CD4-positive, alpha-beta T cell treated with Interleukin-21 for 1 hour (primary cell): ENCODE data around the gene IZUMO2.

ENCODE experiments used
- DNase-seq: peaks from one replicate; pipeline ENCODE4 v3.0.0-alpha.2; 2020

Gene IZUMO2

DNA sequence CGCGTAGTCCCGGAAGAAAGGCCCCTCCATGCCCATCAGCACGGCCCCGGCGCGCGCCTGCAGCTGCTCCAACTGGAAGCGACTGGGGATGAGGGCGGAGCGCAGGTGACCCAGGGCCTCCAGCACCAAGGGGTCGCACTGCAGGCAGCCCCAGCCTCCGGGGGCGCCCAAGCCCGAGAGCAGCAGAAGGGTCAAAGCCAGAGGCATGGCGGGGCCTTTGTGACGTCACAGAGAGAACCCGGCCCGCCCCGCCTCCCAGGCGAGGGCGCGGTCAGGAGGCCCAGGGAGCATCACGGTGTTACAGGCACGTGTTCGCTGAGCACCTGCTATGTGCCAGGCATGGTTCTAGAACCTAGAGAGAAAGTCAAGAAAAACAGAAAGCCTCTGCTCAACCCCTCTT lies at the start of gene IZUMO2:
TSS of gene IZUMO2 (minus strand) at position 294 of the 400 bp plus-strand sequence. CDS start at position 207, 87 bp downstream.
- DNase-seq, result no peak

DNA sequence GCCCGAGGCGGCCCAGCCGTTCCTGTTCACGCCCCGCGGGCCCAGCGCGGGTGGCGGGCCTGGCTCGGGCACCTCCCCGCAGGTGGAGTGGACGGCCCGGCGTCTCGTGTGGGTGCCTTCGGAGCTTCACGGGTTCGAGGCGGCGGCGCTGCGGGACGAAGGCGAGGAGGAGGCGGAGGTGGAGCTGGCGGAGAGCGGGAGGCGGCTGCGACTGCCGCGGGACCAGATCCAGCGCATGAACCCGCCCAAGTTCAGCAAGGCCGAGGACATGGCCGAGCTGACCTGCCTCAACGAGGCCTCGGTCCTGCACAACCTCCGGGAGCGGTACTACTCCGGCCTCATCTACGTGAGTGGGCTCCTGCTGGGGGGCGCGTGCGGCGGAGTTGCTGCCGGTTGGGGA lies 47.3 kb upstream of the IZUMO2 start:
- no peak for DNase-seq

- DNase-seq, result no peak
These were observed 46.0 kb upstream of the IZUMO2 start for GRCh38 chr19:50209131-50209530.

DNA sequence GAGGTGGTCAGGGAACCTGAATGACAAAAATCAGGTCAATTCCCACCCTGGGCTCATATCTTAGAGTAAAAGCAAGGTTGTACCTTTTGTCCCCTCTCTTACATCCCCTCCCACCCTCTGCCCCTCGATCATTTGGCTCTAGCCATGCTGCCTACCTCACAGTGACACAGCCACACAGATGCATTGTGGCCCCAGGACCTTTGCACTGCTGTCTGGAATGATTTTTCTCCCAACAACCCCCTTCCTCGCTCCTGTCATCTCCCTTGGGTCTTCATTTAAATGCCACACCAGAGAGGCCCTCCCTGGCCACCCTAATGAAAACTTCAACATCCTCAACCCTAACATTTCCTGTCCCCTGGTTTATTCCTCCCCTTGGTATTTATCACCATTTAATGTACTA lies 44.6 kb upstream of the IZUMO2 start:
- no peak for DNase-seq

- DNase-seq, result no peak
These were observed 43.1 kb upstream of the IZUMO2 start for GRCh38 chr19:50206191-50206590.

GRCh38 chr19:50205681-50206138 lies 42.6 kb upstream of the IZUMO2 start:
- DNase-seq, result no peak

DNA sequence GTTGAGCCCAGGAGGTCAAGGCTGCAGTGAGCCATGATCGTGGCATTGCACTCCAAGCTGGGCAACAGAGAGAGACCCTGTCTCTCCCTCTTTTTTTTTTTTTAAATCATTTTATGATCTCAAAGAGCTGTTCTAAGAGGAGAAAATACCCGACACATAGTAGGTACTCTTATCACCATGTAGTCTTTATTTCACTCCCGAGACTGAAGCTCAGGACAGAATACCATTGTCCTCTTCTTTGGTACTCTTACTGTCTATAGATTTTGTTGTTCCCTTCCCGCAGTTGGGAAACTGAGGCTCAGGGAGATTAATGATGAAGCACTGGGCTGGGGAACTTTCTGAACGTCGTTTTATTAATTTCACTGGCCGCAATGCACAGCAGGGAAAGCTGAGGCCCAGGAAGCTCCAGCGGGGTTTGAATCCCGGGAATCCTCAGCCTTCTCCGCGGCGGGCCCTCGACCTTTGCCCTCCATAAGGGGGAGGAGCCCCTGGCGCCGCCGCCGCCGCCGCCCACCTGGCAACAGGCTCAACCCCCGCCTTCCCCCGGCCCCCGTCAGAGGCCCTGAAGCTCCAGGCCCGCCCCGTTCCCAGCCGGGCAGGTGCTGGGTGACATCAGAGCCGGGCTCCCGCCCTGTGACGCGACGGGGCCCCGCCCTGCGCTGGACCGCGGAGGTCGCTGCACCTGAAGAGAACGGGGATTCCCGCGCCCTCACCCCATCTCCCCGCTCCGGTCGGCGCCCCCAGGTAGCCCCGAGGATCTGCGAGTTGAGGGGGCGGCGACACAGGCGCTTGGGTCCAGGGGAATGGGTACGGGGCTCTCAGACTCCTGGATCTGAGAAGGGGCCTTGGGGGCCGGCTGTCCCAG lies 42.0 kb upstream of the IZUMO2 start:
- DNase-seq, result no peak

- DNase-seq, result no peak
These were observed 41.0 kb upstream of the IZUMO2 start for GRCh38 chr19:50204081-50204428.

DNA sequence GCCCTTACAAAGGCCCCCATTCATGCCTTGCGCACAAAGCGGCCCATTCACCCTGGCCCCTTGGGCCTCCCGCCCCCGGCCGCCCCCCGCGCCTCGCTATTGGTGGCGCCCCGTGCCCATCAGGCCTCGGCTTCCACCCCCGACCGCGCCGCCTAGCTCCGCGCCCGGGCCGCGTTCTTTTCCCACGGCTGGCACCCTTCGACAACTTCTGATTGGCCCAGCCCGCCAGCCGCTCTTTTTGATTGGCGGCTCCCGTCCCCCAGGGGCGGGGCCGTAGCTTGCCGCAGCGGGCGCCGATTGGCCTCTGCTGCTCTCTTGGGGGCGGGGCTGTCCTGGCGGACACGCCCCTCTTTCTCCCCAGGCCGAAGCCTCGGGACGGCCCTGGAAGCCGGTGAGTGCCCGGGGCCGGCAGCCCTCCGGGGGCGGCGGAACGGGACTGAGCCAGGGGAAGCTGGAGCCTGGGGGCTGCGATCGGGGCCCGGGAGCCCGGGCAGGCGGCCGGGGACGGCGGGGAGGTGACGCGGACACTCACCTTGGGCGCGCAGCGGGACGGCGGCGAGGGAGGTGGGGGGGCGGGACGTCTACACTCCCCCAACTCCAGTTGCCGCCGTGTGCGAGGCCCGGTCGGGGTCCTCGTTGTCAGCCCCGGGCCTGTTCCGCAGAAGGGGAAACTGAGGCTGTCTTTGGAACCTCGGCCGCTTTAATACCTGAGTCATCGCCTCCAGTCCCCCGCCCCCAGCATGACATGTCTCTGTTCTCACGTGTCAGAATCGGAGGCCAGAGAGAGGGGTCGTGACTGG lies 40.4 kb upstream of the IZUMO2 start, which contains the start of gene MYH14:
TSS of gene MYH14 (plus strand) at position 342 of the 800 bp plus-strand sequence. CDS start 6,744 bp downstream, outside the sequence.
- no peak for DNase-seq

- no peak for DNase-seq
These were observed 39.8 kb upstream of the IZUMO2 start for GRCh38 chr19:50202962-50203280.

GRCh38 chr19:50202386-50202785 lies 39.3 kb upstream of the IZUMO2 start:
- DNase-seq, result no peak

DNA sequence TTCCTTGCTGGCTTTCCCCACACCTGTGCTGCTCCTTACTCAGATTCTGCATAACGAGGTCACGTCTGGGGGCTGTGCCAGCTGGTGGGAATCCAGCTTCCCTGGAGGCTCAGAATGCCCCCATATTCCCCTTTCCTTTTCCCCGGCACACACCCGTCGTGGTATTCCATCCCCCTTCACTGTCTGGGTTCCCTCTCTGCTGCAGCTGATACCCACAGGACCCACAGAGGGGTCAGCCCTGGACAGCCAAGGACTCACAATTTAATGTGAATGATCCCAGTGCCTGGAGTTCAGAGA lies 36.1 kb upstream of the IZUMO2 start:
- DNase-seq, result no peak

GRCh38 chr19:50198431-50199258 lies 35.6 kb upstream of the IZUMO2 start:
- no peak for DNase-seq

DNA sequence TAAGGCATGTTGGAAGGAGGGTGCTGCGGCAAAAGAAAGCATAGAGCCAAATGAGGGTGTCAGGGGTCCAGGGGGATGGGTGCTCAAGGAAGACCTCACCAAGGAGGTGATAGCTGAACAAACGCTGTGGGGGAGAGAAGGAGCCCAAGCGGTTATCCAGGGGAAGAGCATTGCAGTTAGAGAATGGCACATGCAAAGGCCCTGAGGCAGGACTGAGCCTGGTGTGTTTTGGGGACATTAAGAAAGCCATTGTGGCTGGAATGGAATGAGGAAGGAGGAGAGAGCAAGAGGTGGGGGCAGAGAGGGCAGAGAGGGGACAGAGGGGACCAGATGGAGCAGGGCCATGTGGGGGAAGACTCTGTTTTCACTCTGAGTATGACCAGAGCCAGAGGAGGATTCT lies 34.3 kb upstream of the IZUMO2 start:
- DNase-seq, result no peak

DNA sequence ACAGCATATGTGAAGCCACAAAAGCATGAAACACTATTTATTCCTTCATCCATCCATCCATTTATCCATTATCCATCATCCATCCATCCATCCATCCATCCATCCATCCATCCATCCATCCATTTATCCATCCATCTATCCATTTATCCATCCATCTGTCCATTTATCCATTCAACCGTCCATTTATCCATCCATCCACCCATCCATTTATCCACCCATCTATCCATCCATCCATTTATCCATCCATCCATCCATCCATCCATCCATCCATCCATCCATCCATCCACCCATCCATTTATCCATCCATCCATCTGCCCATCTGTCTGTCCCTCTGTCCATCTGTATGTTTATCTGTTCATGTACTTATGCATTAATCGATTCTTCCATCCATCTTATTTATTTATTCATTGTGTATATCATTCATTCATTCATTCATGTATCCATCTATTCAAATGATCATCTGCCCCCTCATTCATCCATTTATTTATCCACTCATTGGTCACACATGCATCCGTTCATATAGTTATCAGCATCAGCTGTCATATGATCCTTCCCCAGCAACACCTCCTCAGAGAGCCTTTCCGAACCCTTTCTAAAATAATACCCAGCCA lies 33.3 kb upstream of the IZUMO2 start:
- DNase-seq, result no peak

- DNase-seq, result no peak
These were observed 32.1 kb upstream of the IZUMO2 start for GRCh38 chr19:50195224-50195623.

DNA sequence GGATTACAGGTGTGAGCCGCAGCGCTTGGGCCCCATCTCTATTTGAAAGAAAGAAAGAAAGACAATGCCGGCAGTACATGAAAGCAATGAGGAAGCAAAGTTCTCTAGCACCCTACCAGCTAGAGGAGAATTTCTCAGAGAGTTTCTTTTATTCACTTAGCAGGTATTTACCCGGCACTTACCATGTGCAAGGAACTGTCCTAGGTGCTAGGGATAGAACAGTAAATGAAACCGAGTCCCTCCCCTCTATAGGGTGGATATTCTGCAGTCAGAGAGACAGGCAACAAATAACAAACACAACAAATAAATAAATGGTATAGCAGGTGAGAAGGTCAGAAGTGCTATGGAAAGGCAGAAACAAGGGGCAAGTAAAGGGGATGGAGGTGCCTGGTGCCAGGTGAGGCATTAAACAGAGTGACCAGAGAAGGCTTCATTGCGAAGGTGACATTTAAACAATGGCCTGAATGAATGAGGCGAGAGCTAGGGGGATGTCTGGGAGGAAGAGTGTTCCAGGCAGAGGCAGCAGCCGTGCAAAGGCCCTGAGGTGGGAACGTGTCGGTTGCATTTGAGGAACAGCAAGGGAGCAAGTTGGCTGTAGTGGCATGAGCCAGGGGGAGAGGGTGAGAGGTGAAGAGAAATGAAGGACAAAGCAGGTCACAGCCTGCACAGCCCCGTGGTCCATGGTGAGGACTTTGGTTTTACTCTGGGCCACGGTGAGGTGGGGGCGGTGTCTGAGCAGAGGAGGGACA lies 29.6 kb upstream of the IZUMO2 start:
- DNase-seq, result no peak

DNA sequence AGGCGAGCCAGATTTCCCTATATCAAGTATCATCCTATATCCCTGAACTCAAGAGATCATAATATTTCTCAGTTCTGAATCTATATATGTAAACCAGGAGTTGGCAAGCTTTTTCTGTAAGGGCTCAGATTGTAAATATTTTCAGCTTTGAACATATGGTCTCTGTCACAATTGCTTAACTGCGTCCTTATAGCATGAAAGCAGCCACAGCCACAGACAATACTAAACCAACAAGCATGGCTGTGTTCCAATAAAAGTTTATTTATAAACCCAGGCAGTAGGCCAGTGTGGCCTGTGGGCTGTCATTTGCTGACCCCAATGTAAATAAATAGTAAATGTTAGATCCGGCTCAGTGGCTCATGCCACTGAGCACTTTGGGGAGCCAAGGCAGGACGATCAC lies 28.1 kb upstream of the IZUMO2 start:
- no peak for DNase-seq

GRCh38 chr19:50190439-50190891 lies 27.4 kb upstream of the IZUMO2 start:
- no peak for DNase-seq

GRCh38 chr19:50189331-50189730 lies 26.2 kb upstream of the IZUMO2 start:
- no peak for DNase-seq

- no peak for DNase-seq
These were observed 24.9 kb upstream of the IZUMO2 start for GRCh38 chr19:50187937-50188336.

DNA sequence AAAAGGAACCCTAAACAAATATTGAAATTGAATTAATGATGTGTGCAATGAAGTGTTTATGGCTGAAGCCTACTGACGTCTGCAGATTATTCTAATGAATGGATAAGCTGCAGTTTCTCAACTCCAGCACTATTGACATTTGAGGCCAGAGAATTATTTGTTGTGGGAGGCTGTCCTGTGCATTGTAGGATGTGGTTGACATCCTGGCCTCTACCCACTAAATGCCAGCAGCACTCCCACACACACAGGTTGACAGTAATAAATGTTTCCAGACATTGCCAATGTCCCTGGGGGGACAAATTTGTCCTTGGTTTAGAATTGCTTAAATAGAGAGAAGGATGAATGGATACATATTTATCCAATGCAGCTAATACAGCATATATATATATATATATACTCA lies 21.1 kb upstream of the IZUMO2 start:
- DNase-seq, result no peak
